ENCODE measurements around the gene IFNGR1. TPM values are rescaled to one million over a fixed set of nuclear protein-coding genes. Genes with fewer than 3 reads are reported as not detected.

IFNGR1 gene
- total RNA-seq, 1 donor from 2014 or later, result 25.4 TPM

DNA sequence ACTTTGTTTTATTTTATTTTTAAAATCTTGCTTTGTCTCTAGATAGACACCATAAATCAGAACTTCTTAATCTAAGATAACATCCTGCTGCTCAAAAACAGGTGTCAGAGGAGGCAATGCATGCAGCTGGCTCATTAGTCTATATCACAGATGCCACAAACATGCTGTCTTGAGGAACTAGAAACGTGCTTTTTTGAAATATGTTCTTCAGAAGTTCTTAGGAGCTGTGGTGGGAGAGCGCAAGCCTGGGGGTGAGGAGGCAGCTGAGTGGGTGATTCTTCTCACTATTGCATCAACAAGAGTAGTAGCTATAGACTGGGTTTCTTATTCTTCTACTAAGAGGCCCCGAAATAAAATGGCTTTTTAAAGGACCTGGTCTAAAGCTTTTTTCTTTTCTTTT, 69.1 kb downstream of the IFNGR1 start:
- no peak for DNase-seq (ENCODE audit: low spot score in 2 of 2, unreplicated experiment in 2 of 2)
- no peaks in the 10 kb centered on the region for H3K4me1 Mint-ChIP-seq
- H3K4me3 Mint-ChIP-seq, result no peak overlapping the region
- TF ChIP-seq, protein P1, sequence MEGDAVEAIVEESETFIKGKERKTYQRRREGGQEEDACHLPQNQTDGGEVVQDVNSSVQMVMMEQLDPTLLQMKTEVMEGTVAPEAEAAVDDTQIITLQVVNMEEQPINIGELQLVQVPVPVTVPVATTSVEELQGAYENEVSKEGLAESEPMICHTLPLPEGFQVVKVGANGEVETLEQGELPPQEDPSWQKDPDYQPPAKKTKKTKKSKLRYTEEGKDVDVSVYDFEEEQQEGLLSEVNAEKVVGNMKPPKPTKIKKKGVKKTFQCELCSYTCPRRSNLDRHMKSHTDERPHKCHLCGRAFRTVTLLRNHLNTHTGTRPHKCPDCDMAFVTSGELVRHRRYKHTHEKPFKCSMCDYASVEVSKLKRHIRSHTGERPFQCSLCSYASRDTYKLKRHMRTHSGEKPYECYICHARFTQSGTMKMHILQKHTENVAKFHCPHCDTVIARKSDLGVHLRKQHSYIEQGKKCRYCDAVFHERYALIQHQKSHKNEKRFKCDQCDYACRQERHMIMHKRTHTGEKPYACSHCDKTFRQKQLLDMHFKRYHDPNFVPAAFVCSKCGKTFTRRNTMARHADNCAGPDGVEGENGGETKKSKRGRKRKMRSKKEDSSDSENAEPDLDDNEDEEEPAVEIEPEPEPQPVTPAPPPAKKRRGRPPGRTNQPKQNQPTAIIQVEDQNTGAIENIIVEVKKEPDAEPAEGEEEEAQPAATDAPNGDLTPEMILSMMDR (IDR thresholded peaks at IDR 0.05; ENCODE audit: unreplicated experiment), result no peak
- no peaks in the 10 kb centered on the region for H3K36me3 Mint-ChIP-seq
- peaks cover 27% of the 10 kb centered on the region for H3K9me3 Mint-ChIP-seq
- no peaks in the 10 kb centered on the region for H3K27me3 Mint-ChIP-seq (ENCODE audit: low read depth)
- H3K27ac Mint-ChIP-seq, result no peak overlapping the region

DNA sequence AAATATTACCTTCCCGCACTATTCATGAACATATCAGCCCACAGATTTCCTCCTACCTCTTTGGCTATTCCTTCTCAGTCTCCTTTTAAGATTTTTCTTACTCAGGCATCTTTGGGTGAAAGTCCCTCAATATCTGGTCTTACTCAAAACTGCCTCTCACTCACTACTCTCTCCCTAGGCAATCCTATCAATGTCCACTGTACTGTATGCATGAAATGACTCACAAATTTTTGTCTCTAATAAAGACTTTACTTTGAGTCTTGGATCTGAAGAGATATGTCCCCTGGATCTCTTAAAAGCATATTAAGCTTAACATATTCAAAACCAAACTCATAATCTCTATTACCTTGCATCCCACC, 70.2 kb downstream of the IFNGR1 start:
- Mint-ChIP-seq H3K4me1 (no peaks in the 10 kb centered on the region), H3K27me3 (ENCODE audit: low read depth) (no peaks in the 10 kb centered on the region), H3K27ac (no peak overlapping the region), H3K4me3 (no peak overlapping the region), H3K9me3 (peaks cover 27% of the 10 kb centered on the region), H3K36me3 (no peaks in the 10 kb centered on the region)
- TF ChIP-seq, protein P1 (IDR thresholded peaks at IDR 0.05; ENCODE audit: unreplicated experiment), result no peak
- no peak for DNase-seq (ENCODE audit: low spot score in 2 of 2, unreplicated experiment in 2 of 2)

- no peak for DNase-seq (ENCODE audit: low spot score in 2 of 2, unreplicated experiment in 2 of 2)
- TF ChIP-seq, protein P1 (IDR thresholded peaks at IDR 0.05; ENCODE audit: unreplicated experiment), result no peak
- H3K4me3 Mint-ChIP-seq, result no peak overlapping the region
Measured at GRCh38 chr6:137148306-137149034, 70.7 kb downstream of the IFNGR1 start.

More at GRCh38 chr6:137148306-137149034, 70.7 kb downstream of the IFNGR1 start:
- Mint-ChIP-seq H3K27ac (no peak overlapping the region), H3K27me3 (ENCODE audit: low read depth) (no peaks in the 10 kb centered on the region), H3K9me3 (peaks cover 24% of the 10 kb centered on the region), H3K36me3 (no peaks in the 10 kb centered on the region), H3K4me1 (no peaks in the 10 kb centered on the region)

Other genes starting within 250 kb of the IFNGR1 start
- 1.1 to 2.1 TPM (median 1.7 TPM) in 3 replicates for gene IL20RA, start 174.4 kb downstream of the IFNGR1 start, total RNA-seq
- not detected in 3 replicates for gene IL22RA2, start 45.7 kb downstream of the IFNGR1 start, total RNA-seq

Measured in mesothelial cell of epicardium (in vitro differentiated cells).